22Rv1 (cell line): ENCODE data around the gene POFUT1.

ENCODE experiments used
- ZFX ChIP-seq: fragments of 450-650 bp; IDR thresholded peaks from 2 replicates; pipeline ENCODE4 v1.6.1; 2017; ENCODE audit warnings: antibody characterized with exemption, borderline replicate concordance
- TF ChIP-seq, protein P1 (sequence below): fragments of 450-650 bp; IDR thresholded peaks from 2 replicates; pipeline ENCODE4 v1.5.1; 2017; ENCODE audit warnings: mild to moderate bottlenecking

DNA sequence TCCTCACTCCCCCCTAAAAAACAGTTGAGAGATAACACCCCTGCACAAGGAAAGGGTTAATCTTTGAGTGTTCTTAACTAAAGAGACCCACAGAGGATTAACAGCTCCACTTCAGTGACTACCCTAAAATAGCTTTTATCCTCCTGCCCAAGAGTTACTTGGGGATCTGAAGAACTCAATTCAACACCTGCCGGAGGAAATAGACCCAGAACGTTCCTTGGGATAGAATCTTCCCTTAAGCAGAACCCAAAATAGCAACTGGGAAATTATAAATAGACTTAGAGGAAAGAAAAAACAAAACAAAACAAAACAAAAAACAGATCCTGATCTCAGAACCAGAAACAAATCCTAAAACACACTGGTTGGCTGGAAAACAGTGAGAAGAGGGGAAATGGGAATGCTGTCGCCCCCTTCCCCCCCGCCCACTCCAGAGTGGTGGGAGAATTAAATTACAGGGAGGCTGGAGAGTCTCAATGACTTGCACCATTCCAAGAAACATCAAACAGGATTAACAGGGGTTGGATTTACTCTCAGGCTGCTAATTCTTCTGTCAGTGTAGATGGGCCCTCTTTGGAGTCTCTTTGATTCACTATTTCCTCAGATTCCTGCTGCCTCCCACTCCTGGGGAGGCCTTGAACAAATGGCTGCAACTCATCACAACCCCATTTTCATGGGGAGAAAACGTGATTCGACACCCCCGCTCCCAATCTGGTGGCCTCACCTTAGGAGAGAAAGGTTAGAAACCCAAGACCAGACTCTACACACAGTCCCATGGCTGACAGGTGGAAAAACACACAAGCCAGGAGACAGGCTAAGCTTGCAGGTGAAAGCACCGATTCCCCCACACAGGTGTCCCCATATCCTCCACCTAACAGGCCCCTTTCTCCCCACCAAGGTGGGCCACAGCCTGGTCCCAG is 1.6 kb upstream of the POFUT1 start:
- TF ChIP-seq, protein P1, sequence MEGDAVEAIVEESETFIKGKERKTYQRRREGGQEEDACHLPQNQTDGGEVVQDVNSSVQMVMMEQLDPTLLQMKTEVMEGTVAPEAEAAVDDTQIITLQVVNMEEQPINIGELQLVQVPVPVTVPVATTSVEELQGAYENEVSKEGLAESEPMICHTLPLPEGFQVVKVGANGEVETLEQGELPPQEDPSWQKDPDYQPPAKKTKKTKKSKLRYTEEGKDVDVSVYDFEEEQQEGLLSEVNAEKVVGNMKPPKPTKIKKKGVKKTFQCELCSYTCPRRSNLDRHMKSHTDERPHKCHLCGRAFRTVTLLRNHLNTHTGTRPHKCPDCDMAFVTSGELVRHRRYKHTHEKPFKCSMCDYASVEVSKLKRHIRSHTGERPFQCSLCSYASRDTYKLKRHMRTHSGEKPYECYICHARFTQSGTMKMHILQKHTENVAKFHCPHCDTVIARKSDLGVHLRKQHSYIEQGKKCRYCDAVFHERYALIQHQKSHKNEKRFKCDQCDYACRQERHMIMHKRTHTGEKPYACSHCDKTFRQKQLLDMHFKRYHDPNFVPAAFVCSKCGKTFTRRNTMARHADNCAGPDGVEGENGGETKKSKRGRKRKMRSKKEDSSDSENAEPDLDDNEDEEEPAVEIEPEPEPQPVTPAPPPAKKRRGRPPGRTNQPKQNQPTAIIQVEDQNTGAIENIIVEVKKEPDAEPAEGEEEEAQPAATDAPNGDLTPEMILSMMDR = no peak
- no peak for TF ChIP-seq ZFX
